HG03565 (cell line): ENCODE measurements around the gene ARHGAP22.

Source experiments
- ATAC-seq: cut with Tn5 transposase; IDR thresholded peaks from one replicate; pipeline ENCODE4 v1.9.1; 2021; ENCODE audit warnings: mild to moderate bottlenecking, moderate library complexity; ENCODE audit not compliant: unreplicated experiment

The ARHGAP22 gene

GRCh38 chr10:48400129-48400849 is 204.6 kb downstream of the ARHGAP22 start:
- ATAC-seq, result no peak

DNA sequence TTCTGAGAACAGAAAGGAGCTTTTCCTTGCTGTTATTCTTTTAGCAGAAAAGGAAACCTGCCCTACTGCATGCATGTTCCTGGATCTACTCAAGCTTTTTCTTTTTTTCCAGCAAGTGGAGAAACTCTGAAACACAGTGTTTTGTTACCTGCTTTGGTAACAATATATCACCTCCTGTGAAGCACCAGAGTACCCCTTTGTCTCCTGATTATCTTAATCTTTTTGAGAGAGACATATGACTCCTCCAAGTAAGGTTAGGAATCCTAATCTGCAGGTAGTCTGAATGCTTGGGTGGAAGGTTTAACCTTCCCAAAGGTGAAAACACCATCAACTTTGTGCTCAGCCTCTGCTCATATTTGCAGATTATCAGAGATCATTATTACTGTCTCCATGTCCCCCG is 205.3 kb downstream of the ARHGAP22 start:
- ATAC-seq, result no peak

DNA sequence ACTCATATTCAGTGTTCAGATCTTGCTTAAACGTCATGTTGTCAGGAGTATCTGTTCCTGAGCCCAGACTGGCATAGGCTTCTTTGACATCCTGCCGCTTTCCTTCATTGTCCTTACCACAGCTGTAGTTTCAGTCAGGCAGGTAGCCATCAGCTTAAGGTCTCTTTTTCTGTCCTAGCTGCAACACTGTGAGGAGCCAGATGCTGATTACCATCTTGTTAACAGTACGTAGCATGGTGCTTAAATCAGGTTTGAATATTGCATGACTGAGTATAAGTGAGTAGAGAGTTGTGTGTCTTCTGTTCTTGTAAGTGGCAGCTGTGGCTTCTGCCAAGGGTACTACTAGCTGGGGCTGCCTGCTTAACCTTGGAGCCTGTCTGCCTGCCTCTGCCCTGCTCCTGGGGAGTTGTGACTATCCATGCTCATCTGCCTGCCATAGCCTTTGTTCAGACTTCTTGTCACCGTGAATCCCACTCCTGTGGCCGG is 205.8 kb downstream of the ARHGAP22 start:
- ATAC-seq, result no peak

DNA sequence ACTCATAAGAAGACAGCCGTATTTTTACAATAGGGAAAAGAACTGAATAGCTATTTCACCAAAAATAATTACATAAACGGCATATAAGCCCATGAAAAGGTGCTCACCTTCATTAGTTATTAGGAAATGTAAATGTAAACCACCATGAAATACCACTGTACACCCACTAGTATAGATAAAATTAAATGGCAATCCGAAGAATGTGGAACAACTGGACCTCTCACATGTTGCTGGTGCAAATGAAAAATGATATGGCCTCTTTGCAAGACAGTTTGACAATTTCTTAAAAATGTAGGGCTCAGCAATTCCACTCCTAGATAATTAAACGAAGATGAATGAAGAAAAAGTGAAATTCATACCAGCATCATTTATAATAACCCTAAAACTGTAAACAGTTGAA is 206.6 kb downstream of the ARHGAP22 start:
- ATAC-seq, result no peak
